ENCODE results near the gene PRR12. TPM values are rescaled to one million over a fixed set of nuclear protein-coding genes. Genes with fewer than 3 reads are reported as not detected.
"Not testable (repeated sequence)": the region's sequence is repeated elsewhere in the genome, so short reads cannot be mapped to it uniquely, and the experiment has no call there.

PRR12 gene
- total RNA-seq, 4 donors from 2014 or later = 19.6 to 53.1 (median 24.5) TPM

DNA sequence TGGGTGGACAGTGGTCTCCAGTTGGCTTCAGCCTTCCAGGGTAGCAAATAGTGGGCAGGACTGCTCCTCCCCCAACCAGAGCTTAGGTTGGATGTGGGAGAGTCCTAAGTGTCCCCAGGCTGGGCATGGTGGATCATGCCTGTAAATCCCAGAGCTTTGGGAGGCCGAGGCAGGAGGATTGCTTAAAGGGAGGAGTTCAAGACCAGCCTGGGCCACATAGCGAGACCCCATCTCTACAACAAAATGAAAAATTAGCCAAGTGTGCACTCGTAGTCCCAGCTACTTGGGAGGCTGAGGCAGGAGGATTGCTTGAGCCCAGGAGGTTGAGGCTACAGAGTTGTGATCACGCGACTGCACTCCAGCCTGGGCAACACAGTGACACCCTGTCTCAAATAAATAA is 41.6 kb downstream of the PRR12 start:
- no peak for DNase-seq (ENCODE audit: low spot score in 2 of 2)
- no peak overlapping the region for H3K4me3 ChIP-seq (ENCODE audit: low read depth, poor library complexity, severe bottlenecking)
- TF ChIP-seq, protein P1, sequence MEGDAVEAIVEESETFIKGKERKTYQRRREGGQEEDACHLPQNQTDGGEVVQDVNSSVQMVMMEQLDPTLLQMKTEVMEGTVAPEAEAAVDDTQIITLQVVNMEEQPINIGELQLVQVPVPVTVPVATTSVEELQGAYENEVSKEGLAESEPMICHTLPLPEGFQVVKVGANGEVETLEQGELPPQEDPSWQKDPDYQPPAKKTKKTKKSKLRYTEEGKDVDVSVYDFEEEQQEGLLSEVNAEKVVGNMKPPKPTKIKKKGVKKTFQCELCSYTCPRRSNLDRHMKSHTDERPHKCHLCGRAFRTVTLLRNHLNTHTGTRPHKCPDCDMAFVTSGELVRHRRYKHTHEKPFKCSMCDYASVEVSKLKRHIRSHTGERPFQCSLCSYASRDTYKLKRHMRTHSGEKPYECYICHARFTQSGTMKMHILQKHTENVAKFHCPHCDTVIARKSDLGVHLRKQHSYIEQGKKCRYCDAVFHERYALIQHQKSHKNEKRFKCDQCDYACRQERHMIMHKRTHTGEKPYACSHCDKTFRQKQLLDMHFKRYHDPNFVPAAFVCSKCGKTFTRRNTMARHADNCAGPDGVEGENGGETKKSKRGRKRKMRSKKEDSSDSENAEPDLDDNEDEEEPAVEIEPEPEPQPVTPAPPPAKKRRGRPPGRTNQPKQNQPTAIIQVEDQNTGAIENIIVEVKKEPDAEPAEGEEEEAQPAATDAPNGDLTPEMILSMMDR (IDR thresholded peaks at IDR 0.05) = no peak
- TF ChIP-seq POLR2A (IDR thresholded peaks at IDR 0.05) = no peak
- intact Hi-C loops (cut with DNase I; ENCODE audit: low total_unique reads) = no loop called here
- WGBS, 2 donors = 87 to 88% methylated on average over 5 of the region's 5 CpGs

DNA sequence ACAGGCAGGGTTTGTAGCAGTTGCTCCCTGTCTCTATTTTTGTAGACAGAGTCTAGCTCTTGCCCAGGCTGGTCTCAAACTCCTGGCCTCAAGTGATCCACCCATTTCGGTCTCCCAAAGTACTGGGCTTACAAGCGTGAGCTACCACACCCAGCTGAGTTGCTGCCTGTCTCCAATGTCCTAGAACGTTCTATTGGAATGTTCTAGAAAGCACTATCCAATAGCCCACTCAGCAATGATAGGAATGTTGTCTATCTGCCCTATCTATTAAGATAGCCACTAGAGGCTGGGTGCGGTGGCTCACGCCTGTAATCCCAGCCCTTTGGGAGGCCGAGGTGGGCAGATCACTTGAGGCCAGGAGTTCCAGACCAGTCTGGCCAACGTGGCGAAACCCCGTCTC is 42.3 kb downstream of the PRR12 start:
- H3K4me3 ChIP-seq (ENCODE audit: low read depth, poor library complexity, severe bottlenecking); DNase-seq (ENCODE audit: low spot score in 2 of 2); intact Hi-C loops (cut with DNase I; ENCODE audit: low total_unique reads): not testable (repeated sequence)
- WGBS, 2 donors = 61 to 62% methylated on average over 9 of the region's 9 CpGs

DNA sequence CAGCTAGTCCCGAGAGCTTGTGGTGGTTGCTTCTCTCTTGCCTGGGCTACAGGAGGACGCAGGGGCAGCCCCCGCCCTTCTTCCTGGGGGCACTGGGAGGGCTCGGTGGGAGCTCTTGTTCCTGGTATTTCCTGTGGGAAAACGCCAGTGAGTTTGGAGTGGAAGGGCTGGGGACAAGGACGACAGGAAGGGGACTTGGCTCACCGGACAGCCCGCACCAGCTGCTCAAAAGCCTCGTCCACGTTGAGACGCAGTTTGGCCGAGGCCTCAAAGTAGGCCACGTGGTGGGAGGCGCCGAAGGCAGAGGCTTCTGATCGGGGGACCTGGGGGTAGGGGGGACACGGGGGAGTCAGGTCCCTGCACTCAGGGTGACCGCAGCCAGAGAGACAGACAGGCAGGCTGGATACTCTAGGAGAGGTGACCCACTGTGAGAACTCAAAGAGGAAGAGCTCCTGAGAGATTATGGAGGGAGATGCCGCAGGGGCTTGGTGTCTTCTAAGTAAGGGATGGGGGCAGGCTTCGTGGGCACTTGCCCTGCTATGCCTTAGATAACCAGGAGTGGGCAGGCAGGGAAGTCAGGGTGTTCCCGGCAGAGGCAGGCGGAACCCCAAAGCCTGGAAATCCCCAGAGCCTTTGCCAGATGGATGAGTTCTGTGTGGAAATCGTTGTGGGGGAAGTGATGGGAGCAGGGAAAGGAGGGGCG is 44.7 kb downstream of the PRR12 start:
- intact Hi-C loops (cut with DNase I; ENCODE audit: low total_unique reads) = loop anchor here (5.0 kb wide), 1 partner anchor 43 kb away; the partner anchor contains the start of gene PRR12

DNA sequence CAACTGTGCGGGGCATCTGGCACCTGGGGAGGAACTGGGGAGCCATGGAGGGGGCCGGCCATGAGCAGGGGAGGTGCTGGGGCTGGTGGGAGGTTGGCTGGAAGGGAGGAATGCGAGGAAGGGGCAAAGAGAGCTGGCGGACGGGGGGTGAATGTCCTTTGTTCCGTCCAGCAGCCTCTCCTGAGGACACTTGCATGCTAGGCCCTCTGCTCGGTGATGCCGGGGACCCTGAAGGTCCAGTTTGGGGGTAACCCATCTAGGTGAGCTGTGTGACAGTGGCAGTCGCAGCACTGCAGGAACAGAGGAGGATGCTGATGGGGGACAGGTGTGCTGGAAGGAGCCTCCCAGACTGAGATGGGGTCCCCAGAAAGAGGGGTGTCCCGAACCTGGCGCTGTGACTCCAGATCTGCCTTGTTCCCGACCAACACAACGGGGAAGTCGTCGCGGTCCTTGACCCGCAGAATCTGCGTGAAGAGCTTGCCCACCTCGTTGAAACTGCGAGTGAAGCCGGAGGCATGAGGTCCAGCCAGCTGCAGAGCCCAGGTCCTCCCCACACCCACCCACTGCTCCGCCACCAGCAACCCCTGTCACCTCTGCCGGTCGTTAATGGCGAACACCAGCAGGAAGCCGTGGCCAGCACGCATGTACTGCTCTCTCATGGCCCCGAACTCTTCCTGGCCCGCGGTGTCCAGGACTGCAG is 45.4 kb downstream of the PRR12 start:
- intact Hi-C loops (cut with DNase I; ENCODE audit: low total_unique reads) = loop anchor here (5.0 kb wide), 1 partner anchor 44 kb away; the partner anchor contains the start of gene PRR12
- TF ChIP-seq, protein P1 (IDR thresholded peaks at IDR 0.05) = no peak
- no peak for TF ChIP-seq POLR2A (IDR thresholded peaks at IDR 0.05)
- DNase-seq (ENCODE audit: low spot score in 2 of 2) = no peak
- WGBS, 2 donors = 74 to 80% methylated on average over 29 to 30 of the region's 30 CpGs
- no peak overlapping the region for H3K4me3 ChIP-seq (ENCODE audit: low read depth, poor library complexity, severe bottlenecking)

More for the DNA sequence above, 44.7 kb downstream of the PRR12 start:
- H3K4me3 ChIP-seq (ENCODE audit: low read depth, poor library complexity, severe bottlenecking) = no peak overlapping the region
- WGBS, 2 donors = 37 to 44% methylated on average over 24 of the region's 24 CpGs
- TF ChIP-seq, protein P1 (IDR thresholded peaks at IDR 0.05) = no peak
- no peak for TF ChIP-seq POLR2A (IDR thresholded peaks at IDR 0.05)
- DNase-seq (ENCODE audit: low spot score in 2 of 2) = no peak

DNA sequence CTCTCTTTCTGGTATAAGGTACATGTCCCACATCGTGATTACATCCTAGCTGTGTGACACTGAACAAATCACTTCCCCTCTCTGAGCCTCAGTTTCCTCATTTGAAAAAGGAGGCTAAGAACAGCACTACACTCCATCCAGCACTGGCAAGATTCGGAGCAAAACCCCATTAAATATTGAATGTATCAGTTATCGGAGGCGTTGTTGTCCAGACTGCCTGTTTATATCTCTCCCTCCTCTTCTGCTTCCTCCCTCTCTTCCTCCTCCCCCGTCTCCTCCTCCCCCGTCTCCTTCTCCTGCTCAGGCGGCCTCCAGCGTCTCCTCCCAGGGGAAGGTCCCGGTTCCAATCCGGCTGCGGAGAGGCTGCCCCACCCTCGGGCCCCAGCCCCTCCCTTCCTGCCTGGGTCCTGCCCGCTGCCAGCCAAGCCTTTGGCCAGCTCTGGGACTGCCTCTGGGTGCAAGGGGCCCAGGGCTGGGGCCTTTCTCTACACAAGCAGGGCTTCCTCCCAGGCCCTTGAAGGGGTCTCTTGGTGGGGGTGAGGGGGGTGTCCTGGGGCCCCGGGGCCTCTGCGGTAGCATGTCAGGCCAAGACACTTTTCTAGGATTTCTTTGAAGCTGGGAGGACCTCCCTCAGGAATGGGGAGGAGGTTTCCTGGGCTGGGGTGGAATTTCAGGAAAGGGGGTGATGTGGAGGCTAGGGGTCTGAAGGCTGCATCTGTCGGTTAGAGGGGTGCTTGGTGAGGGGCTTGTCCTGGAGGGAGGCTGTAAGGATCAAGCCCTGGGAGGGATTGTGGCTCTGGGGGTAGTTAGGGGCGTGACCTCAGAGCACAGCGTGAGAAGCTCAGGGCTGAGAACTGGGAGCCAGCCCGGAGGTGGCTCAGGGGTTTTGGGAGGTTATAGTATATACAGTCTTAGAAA is 47.1 kb downstream of the PRR12 start:
- DNase-seq (ENCODE audit: low spot score in 2 of 2) = peak; percentile 82 to 97
- intact Hi-C loops (cut with DNase I; ENCODE audit: low total_unique reads) = loop anchor here (5.0 kb wide), 1 partner anchor 46 kb away; the partner anchor contains the start of gene PRR12
- 3 to 4% methylated on average over 19 of the region's 19 CpGs for whole genome bisulfite sequencing, 2 donors
- TF ChIP-seq POLR2A (IDR thresholded peaks at IDR 0.05) = no peak
- TF ChIP-seq, protein P1 (IDR thresholded peaks at IDR 0.05) = no peak
- no peak overlapping the region for H3K4me3 ChIP-seq (ENCODE audit: low read depth, poor library complexity, severe bottlenecking)
